ENCODE measurements around the gene LINGO3.

GRCh38 chr19:2336528-2337328 is 28.8 kb upstream of the LINGO3 start:
- TF ChIP-seq CTCF (conservative IDR thresholded peaks at IDR 0.05 in 1 of 2, IDR thresholded peaks at IDR 0.05 in 1 of 2; ENCODE audit: extremely low read depth in 1 of 2, insufficient read depth in 1 of 2, low read depth in 1 of 2, low read length in 2 of 2) (no peak), EZH2 (IDR thresholded peaks at IDR 0.05; ENCODE audit: borderline replicate concordance, low read length) (no peak)
